ENCODE results near the gene LRMDA.

Gene LRMDA

DNA sequence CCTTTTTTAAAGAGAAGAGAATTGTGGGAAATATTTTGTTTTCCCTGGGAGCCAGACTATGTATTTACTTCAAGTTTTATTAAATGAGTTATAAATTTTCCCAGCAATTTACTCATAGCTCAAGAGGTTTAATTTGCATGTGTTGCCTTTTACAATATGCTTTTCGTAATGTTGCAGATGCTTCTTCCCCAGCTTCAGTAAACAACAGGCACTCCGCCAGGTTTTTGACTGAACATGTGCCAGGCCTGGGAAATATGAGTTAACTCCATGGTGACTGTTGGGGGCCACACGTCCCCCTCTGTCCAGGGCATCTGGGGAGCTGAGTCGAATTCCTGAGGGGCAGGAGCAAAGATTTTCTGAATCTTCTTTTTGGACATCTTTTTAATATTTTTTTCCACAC, 545.7 kb downstream of the LRMDA start:
- no peak for DNase-seq

DNA sequence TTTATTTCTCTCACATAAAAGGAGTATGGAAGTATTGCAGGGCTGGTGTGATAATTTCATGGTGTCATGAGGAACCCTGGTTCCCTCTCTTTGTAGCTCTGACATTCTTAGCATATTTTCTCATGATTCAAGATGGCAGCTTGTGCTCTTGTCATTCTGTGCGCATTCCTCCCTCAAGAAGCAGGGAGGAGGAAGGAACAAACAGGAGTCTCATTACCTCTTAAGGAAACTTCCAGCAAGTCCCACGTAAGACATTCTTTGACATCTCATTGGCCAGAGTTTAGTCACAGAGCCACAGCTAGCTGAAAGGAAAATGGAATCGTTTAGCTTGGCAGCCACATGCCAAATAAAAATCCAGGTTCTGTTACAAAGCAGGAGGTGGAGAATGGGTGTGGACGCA, 546.8 kb downstream of the LRMDA start:
- DNase-seq, result no peak

DNA sequence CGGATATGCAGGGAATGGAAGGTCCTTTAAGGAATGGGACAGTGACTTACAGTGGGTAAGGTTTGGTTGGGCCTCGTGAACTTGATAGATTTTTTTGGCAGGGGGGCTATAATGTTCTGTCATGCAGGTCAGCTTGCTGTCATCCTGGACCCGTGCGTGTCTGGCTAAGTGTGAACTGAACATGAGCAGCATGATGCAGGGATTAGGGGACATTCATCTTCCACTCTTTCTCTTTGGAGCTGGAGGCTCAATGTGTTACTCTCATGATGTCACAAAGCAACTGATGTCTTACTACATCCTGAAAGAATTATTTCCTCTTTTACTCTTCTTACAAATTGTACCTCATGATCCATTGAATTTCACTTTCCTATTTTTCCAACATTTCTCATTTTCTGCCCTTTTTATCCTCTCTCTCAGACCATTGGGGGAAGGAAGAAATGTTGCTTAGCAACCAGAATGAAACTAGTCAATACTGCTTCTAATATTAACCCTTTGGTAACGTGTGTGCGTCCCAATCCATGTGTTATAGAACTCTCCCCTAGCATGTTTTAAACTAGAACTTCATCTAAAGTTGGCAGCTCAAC, 549.1 kb downstream of the LRMDA start:
- DNase-seq, result no peak

DNA sequence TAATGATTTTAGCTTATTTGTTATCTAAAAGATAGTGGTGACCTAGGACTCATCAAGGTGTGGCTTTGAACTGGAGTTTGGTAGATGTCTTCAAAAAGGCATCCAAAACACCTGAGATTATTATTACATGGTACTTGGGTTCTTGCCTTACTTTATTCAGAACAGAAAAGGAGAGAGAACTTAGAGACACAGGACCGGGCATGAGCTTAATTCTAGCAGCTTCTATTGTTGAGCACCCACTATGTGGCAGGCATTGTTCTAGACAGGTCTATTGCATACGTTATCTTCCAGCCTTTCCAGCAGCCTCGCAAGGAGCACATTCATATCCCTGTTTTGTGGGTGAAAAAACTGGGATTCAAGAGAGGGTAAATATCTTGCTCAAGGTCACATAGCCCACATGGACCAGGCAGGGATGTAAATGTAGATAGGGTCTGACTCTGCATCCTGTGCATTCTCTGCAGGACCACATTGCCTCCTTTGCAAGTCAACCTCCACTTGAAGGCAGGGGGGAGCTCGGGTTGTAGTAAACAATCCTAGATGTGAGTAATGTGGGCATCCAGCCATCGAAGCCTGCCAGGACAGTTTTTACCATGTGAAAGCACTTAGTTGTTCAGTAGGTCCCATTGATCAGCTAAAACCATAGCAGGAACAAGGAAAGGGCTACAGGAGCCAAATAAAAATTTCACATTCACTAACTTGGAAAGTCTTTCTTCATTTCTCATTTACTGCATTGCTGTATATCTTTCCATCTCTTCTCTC, 551.4 kb downstream of the LRMDA start:
- DNase-seq, result no peak

DNA sequence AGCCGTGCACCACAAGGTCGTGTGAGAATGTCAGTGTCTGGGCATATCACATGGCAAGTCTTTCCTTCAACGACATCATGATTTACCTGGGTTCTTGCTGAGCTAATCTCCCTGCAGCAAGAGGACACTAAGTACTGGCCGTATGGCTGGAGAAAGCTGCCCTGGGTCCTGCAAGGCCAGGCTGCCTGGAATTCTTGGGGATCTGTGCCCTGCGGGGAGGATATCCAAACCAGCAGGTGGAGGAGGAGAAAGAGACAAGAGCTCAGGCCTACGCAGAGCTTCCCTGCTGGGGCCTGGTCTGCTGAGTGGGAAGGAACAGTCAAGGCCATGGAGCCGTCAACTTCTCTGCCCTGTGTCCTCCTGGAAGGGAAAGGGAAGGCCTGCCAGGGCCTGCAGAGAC, 552.6 kb downstream of the LRMDA start:
- no peak for DNase-seq

DNA sequence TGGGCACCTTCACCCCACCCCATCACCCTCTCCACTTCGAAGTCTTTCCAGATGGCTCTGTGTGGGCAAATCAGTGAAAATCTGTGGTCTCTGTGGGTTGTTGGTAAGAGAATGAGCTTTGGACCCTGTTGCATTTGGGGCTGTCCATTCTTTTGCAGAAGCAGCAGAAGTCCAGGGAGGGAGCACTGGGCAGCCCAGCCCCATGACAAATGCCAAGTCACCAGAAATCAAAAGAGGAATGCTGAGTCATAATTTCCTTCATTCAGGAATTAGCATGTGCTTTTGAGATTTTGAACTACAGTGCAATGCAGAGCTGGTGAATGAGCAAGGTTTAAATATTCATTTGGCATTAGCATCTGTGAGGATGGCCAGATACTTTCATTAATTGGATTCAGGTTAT, 556.2 kb downstream of the LRMDA start:
- DNase-seq, result no peak

DNA sequence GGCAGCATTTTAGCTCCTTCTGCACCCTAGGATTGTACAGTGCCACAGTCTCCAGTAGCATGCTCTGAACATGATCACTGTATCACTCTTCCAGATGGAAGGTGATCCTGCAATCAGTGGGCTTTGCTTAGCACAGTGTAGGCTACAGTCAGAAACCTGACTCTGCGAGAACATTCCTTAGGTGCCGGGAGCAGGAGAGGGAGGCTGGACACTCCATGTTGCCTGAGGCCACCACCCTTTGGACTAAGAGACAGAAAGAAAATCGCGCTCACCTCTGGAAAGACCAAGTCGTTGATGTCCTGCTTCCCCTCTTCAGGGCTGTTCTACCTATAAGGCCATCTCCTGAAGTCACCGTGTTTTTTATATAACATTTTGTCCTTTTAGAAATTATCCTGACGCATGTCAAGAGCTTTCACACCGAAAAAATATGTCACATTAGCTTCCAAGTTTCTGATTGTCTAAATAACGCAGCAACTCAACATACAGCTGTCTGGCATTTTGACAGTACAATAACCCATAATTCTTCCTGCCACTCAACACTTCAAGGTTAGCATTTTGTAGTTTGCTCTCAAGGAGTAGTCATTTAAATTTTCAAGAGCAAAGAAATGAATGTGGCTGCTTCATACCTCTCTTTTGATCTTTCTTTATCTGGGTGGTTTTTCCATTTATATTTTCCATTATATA, 563.1 kb downstream of the LRMDA start:
- DNase-seq, result no peak

DNA sequence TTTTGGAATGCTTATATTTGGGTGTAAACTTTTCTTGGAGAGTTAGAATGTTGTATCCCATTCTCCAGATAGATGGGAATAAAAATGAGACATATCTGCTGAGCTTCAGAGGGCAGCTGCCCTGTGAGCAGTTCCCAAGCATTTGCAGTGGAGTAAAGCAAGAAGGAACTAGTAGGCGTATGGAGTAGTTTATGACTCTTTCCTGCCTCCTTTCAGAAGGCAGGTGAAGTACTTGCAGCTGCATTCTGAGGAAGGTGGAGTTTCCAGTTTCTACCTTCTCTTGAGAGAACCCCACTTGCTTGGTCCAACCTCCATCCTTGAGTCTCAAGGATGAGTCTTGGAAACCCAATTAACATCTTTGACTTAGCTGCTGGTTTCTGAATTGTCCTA, 563.6 kb downstream of the LRMDA start:
- no peak for DNase-seq

DNA sequence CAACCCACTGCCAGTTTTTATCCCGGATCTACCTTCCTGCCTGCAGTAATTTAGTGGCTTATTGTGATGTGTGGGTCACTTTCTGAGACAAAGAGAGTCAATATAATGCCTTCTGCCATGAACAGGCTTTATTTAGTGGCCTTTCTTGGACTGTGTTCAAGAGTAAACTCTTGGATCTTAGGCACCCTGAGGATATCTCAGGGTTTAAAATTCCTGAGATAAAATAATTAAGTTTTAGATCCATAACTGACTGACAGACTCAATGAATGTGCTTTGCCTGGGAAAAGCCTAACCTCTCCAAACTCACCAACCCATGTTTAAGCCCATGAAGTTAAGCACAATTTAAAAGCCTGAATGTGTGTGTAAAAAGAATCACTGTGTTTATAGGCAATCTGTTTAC, 564.3 kb downstream of the LRMDA start:
- DNase-seq, result no peak

DNA sequence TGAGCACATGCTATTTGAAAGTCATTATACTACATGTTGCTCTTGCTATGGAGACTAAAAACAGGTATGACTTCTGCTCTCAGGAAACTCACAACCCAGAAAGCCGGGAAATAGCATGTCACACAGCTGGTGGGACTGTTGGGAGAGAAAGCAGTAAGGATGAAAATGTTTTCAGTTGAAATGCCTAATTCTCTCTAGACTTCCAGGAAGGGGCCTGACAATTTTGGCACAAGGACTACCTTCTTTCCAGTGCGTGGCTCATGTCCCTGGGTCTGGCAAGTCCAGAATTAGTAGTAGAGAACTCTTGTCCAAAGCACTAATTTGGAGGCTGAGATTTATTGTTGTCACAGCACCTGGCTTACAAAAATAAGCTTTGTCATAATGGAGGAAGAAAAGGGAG, 567.6 kb downstream of the LRMDA start:
- DNase-seq, result no peak

DNA sequence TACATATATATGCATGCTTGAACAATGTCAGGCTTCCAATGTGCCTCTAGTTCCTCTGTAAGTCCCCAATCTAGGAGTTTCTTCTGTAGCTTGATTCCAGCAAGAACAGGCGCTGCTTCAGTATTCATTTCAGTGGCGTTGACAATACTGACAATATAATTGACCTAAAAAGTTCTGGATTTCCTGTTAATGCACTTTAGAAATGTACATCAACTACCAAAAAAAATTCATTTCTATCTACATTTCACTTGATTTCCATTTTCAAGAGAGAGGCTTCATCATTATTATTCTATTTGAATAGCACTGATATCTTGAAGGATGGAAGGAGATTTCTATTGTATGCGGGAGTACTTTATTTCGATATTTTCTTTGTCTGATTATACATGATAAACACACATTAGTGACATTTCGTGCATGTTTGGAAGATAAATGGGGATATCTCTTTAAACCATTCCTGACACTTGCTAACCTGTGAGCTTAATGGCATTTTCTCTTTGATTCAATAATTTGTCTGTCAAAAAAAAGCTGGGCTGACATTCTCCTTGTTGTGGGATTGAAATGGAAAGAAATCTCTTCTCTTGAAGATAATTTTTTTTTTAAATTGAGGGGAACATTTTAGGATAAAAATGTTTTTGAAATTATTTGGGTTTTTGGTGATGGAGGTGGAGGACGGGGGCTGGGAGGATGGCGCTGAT, 568.2 kb downstream of the LRMDA start:
- DNase-seq, result no peak

DNA sequence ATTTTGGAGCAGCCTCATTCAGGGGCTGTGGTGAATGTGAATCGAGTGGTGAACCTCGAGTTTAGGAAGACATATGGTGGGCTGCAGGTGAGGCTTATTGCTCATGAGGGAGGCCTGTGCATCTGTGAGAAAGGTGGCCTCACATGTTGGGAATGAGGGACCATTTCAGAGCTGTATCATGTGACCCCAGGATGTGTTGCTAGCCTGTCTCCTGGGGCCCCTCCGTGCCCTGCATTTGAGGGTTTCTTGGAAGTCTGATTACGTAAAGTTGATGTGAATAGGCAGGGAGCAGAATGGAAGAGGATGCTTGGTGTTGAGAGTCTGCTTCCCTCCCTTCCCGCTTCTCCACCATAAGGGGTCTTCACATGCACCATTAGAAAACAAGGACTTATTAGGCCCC, 569.1 kb downstream of the LRMDA start:
- no peak for DNase-seq

DNA sequence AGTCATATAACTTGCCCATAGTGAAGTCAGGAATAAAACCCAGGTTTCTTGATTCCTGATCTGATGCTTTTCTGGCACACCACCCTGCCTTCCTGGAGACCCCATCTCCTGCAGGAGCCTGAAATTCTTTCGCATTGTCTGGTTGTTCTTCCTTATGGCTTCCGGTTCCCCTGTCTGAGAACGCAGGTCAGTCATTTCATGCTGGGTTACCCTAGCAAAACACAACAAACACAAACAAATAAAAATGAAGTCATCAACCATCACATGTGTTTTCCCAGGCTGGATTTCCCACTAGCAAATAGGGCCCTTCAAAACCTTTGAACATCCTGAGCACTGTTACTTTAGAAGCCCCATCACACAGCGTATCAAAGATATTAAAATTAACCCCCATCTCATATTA, 569.6 kb downstream of the LRMDA start:
- DNase-seq, result no peak

DNA sequence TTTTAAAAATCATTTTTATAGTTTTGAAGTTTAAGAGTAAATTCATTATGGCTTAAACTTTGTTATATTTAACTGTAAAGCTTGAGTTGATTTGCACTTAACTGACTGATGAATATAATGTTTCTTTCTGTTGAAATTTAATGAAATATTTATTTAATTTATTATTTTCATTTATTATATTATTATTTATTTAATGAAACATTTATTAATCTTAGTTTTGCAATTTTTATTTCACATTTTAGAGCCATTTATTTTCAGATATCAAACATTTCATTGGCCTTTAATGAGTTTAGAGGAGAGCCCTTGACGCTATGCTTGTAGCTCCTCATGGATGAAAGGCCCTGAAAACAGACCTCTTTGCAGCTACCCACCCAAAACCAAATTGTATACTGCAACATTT, 570.0 kb downstream of the LRMDA start:
- DNase-seq, result no peak

DNA sequence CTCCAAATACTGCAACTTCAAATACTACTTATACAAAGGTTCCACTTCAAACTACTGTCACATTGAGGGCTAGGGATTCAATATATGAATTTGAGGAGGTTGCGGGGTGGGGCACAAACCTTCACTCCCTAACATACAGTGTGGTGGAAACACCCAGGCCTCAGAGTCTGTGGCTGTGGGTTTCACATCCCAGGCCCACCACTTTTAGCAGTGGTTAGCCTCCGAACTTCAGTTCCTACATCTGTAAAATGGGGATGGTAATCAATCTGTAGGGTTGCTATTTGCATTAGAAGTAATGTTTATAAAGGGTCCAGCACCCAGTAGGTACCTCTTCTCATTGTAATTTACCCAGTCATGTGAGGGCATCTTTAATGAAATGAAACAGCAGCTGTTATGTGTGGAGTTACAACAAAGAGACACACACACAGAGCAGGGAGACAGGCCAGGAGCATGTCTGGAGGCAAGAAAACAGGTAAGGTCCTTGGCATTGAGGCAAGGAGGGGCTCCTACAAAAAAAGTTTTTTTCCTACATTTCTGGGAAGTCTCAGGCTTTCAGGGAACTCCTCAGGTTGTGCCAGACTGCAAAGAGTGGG, 570.9 kb downstream of the LRMDA start:
- no peak for DNase-seq

DNA sequence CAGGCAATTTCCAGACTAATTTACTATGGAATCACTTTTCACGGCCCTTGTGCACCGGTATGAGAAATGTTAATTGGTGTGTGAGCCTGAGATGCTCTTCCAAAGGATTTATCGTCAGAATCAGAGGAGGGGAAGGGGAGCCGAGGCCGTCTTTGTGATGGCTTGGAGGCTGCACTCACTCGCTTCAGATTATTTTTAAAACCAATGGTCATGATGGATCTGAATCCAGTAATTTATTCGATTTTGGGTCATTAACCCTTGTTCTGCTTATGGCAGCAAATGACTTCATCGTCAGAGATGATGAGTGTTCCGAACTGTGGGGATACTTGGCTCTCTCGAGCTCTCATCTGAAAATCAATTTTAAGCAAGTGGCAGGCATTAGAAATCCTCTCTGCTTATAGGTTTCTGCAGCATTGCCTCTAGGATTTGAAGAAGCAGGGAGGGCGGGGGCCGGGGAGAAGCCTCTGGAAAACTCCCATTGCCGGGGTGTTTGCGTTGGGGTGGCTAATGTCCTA, 576.3 kb downstream of the LRMDA start:
- DNase-seq, result no peak

DNA sequence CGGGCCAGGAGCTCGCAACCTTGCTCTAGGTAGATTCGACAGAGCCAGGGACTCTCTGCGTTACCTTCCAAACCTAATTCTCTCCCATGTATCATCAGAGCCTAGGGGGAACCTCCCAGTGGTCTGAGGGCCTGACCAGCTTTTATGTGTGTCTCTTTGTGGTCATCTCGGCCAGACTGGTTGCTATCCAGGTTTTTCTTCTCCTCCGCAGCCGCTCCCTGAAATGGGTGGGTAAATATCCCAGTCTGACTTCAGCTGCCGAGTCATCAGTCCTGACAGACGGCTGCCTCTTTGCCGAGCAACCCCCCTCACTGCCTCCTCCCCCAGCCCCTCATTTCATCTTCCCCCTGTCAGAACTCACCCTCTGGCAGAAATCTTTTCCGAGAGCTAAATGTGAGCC, 578.1 kb downstream of the LRMDA start:
- DNase-seq, result no peak

DNA sequence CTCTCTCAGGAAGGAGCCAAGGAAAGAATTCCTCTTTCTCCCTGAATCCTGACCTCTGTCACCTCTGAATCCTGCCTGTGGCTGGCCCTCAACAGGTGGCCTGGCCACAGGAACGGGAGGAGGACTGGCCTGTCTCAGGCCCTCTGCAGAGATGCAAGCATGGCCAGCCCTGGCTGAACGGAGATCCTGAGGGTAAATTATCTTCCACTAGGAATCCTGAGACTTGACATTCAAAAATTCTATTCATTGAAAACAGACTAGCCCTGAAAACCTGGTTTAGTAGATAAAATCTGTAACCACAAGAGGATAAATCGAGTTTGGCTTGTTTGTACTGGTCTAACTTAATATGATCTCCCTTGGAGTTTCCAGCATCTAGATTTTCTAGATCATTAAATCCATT, 579.3 kb downstream of the LRMDA start:
- no peak for DNase-seq

DNA sequence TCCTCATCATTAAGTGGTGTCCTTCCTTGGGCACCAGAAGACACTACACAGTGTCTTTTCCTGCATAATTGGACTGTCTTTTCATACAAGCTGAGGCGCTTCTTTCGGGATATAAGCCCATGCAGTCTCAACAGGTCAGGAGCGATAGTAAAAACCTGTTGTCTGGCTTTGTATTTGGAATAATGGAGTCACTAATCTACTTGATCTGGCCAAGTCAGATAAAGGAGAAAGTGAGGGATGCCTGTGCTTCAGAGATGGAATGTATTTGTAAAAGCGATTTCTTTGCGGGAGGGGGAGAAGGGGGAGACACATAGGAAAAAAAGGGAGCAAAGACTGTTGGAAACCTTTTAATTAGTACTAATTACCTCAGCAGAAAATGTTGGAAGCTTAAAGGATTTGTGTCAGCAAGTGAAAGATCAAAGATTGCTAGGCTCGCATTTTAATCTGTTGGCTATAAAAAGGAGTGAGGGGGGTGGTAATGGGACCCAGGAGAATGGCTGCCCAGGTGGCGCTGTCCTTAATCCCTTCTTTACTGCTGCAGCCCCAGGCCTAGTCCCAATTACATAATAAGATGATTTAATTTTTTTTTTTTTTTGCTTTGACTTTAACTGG, 581.4 kb downstream of the LRMDA start:
- no peak for DNase-seq

DNA sequence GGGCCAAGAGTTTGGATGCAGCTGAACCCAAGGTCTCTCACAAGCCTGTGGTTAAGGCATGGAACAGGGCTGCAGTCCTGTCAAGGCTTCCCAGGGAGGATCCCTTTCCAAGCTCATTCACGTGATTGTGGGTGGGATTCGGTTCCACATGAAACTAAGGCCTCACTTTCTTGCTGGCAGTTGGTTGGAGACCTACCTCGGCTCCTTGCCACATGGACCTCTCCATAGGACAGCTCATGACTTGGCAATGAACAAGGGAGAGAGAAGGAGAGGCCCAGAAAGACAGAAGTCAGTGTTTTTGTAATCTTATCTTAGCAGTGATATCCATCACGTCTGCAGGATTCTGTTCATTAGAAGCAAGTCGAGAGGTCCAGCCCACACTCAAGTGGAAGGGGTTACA, 583.8 kb downstream of the LRMDA start:
- no peak for DNase-seq

DNA sequence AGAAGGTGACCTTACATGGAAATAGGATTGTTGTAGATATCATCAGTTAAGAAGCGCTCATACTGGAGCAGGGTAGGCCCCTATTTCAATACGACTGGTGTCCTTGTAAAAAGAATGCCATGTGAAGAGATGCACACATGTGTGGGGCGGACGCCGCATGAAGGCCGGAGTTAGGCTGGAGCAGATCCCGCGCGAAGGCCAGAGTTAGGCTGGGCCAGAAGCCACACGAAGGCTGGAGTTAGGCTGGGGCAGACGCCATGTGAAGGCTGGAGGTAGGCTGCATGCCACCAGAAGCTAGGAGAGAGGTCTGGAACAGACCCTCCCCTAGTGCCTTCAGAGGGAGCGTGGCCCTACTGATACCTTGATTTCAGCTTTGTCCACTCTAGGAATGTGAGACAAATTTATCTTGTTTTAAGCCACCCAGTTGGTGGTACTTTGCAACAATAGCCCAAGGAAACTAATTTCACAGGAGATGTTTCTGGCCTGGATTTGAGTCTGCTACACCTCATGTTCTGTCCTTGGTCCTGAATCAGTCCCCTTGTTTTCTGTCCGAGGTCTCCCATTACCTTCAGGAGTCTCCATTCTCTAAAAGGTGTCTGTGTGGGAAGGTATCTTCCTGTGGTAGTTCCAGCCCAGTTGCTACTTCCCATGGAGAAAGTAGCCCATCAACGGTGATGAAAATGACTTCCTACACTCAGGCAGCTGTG, 585.8 kb downstream of the LRMDA start:
- DNase-seq, result no peak

Measured in NCI-H1048 (cell line).